NCI-H2107 treated with DMSO at 0.1 percent for 48 hours (cell line): ENCODE results near the gene GCN1.
"Not testable (repeated sequence)": the region's sequence is repeated elsewhere in the genome, so short reads cannot be mapped to it uniquely, and the experiment has no call there.

ENCODE experiments used
- DNase-seq: peaks from one replicate; lab custom pipeline; 2025; ENCODE audit not compliant: unreplicated experiment; lab: John Stamatoyannopoulos, UW

Gene GCN1, protein sequence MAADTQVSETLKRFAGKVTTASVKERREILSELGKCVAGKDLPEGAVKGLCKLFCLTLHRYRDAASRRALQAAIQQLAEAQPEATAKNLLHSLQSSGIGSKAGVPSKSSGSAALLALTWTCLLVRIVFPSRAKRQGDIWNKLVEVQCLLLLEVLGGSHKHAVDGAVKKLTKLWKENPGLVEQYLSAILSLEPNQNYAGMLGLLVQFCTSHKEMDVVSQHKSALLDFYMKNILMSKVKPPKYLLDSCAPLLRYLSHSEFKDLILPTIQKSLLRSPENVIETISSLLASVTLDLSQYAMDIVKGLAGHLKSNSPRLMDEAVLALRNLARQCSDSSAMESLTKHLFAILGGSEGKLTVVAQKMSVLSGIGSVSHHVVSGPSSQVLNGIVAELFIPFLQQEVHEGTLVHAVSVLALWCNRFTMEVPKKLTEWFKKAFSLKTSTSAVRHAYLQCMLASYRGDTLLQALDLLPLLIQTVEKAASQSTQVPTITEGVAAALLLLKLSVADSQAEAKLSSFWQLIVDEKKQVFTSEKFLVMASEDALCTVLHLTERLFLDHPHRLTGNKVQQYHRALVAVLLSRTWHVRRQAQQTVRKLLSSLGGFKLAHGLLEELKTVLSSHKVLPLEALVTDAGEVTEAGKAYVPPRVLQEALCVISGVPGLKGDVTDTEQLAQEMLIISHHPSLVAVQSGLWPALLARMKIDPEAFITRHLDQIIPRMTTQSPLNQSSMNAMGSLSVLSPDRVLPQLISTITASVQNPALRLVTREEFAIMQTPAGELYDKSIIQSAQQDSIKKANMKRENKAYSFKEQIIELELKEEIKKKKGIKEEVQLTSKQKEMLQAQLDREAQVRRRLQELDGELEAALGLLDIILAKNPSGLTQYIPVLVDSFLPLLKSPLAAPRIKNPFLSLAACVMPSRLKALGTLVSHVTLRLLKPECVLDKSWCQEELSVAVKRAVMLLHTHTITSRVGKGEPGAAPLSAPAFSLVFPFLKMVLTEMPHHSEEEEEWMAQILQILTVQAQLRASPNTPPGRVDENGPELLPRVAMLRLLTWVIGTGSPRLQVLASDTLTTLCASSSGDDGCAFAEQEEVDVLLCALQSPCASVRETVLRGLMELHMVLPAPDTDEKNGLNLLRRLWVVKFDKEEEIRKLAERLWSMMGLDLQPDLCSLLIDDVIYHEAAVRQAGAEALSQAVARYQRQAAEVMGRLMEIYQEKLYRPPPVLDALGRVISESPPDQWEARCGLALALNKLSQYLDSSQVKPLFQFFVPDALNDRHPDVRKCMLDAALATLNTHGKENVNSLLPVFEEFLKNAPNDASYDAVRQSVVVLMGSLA (N-terminal part only)

DNA sequence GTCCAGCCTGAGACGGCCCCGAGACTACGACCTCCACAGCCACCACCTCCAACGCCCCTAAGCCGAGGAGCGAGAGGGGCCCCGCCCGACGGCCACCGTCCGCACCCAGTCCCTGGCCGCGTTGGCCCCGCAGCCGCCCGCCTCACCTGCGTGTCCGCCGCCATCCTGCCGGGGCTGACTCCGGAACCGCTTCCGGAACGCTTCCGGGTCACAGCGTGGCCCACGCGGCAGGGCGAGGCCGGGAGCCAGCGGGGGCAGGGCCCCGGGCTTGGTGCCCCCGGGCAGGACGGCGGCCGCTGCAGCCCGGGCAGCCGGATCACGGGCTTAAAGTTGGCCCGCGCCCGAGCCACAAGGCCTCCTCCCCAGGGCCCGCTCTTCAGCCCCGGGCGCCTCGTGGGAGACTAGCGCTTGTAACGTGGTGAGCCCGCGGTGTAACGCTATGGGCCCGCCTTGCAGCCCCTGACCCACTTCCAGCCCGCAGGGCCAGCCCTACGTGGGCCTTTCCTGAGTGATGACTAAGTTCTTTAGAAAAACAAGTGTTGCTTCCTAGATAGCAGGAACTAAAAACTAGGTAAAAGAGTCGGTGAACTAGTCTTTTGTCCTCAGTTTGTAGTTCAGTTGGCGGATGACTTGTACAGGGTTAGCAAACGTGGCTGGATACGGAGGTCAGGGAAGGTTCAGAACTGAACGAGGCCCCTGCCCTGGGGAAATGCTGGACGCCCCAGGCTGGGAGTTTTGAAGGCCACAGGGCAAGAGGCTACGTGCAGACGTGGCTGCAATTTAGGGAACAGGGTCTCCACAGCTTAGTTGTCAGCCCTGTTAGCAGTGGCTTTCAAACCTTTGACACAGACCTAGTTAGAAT, at the start of gene GCN1:
TSS of gene GCN1 (minus strand) at position 182 of the 862 bp plus-strand sequence. CDS start at position 164, 18 bp downstream.
- peak; percentile 25 for DNase-seq

- no peak for DNase-seq
Observed at GRCh38 chr12:120242971-120243699, 48.6 kb upstream of the GCN1 start.

DNA sequence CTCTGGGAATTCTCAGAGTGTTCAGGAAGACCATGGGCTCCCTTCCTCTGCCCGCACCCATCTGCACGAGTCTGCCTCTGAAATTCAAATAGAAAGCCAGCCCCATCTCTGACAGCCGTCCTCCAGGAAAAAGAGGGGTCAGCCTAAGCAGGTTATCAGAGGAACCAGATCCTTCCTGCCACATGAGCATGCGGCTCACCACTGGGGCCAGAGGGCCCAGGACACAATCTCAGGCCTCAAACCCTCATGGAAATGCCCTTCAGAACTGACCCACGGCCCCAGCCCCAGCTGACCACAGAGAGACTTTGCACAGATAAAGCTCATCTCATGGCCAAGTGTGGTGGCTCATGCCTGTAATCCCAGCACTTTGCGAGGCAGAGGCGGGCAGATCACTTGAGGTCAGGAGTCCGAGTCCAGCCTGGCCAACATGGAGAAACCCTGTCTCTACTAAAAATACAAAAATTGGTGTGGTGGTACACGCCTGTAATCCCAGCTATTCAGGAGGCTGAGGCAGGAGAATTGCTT, 47.8 kb upstream of the GCN1 start:
- DNase-seq: no peak

GRCh38 chr12:120241561-120242274, 47.2 kb upstream of the GCN1 start:
- DNase-seq: no peak

- no peak for DNase-seq
Observed at GRCh38 chr12:120240495-120240833, 45.9 kb upstream of the GCN1 start.

DNA sequence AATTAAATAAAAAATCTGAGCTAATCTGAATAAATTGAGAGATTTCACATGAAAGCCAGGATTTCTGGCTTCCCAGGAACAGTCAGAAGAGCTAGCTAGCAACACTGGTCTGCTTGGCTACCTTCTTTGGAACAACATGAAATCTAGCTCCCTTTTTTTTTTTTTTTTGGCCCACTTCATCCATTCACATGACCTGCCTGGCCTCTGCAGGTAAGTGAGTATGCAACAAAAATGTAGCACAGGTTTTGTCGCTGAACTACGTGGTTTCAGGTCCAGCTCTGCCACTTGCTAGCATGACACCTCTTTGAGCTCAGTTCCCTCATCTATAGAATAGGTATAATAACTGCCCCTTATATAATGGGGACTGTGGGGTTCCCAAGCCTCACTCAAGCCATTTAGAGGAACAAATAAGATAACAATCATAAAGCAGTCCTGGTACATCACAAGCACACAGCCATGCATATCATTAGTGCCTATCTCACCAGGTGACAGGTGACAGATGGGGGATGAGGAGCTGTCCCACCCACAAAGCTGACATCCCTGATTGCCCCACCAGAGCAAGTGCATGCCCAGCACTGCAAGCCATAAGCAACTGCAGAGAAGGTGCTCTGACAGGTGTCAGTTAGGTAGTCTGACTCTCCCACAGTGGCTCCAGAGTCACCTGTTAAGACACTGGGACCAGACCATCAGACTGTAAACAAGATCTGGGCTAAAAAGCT, 45.4 kb upstream of the GCN1 start:
- DNase-seq: no peak

DNA sequence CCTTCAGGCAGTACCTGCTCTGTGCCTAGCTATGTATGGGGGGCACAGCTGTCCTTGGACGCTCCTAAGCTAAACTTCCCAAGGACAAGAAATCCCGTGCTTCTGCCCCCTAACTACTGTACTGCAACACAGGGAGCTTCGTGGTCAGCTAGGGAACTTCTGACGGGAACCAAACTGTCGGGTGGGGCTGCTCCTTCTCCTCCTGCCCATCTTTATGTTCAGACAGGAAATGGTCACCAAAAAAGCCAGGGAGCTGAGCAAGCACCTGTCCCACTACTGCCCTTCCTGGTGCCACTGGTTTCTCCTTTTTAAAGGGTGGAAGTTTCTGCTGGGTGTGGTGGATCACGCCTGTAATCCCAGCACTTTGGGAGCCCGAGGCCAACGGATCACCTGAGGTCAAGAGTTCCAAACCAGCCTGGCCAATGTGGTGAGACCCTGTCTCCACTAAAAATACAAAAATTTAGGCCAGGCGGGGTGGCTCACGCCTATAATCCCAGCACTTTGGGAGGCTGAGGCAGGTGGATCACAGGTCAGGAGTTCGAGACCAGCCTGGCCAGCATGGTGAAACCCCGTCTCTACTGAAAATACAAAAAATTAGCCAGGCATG, 44.4 kb upstream of the GCN1 start:
- no peak for DNase-seq

GRCh38 chr12:120238217-120238616, 43.7 kb upstream of the GCN1 start:
- DNase-seq: no peak

DNA sequence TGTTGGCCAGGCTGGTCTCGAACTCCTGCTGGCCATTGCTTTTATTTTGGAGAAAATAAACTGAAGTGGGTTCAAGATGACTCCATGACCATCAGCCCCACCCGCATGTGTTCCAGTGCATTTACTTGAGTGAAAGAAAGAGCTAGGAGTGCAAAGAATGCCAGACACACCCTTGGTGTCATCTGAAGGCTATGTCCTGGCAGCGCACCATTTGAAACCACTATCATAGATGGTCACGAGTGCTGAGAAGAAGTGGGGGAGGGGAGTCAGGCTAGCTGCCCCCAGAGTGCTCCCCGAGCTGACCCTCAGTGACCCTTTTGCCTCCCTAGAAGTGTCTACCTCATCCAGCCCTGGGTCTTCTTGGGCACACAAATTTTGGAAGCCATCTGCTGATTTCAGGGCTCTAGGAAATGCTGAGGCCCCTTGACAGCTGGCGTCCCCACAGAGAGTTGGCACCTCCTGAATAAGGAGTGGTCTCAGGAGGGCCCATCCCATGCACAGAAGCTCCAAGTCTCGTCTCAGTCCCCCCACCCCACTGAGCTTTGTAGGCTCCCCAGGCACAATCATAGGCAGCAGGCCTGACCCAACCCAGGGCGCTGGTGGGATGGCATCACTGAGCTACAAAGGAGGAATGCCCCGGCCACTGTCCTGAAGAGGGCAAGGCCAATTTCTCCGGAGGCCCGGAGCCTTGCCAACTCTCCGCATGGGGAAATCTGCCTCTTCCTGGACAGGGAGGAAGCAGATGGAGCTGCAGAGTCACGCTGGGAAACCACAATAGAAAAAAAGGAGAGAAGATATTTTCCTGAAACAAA, 43.1 kb upstream of the GCN1 start:
- DNase-seq: no peak

DNA sequence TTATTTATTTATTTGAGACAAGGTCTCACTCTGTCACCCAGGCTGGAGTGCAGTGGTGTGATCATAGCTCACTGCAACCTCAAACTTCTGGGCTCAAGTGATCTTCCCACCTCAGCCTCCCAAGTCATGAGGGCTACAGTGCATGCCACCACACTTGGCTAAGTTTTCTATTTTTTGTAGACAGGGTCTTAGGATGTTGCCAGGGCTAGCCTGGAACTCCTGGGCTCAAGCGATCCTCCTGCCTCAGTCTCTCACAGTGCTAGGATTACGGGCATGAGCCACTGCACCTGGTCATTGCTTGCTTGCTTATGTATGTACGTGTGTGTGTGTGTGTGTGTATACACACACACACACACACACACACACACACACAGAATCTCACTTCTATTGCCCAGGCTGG, 42.3 kb upstream of the GCN1 start:
- DNase-seq: not testable (repeated sequence)

DNA sequence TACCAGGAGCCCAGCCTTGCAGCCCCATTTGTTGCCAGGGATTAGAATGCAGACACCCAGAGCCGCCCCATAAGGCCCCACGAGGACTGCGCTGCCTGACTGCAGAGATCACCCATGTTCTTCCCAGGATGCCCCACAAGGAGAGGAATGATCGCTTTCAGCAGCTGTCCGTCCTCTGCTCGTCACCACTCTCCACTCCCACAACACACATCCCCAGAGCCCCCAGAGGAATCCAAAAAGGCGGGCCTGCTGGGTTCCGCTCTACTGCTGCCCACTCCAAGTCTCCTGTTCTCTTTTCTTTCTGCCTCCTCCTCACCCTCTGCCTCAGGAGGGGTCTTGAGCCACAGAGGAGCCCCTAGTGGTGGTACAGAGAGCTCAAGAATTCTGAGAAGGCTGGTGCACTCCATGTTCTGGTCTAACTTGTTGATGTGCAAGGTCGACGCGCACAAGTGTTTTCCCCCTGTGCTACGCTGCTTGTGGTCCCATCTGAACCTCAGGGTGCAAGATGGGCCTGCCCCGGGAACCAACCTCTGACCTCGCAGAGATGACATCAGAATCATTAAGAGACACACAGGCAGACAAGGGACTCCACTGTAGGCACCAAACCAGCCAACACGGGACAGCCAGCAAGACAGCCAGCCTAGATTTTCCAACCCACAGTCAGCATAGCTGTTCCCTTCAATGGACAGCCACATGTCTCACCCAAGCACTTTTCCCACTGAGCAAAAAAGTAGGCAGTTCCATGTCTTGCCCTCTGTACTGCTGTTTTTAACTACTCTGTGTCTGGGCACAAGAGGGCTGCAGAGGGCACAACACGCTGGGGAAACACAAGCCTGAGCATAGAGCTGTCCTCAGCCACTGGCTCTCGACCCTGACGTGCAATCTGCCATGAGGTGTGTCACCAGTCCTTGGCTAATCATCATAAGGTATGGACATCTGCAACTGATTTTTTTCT, 41.1 kb upstream of the GCN1 start:
- no peak for DNase-seq

DNA sequence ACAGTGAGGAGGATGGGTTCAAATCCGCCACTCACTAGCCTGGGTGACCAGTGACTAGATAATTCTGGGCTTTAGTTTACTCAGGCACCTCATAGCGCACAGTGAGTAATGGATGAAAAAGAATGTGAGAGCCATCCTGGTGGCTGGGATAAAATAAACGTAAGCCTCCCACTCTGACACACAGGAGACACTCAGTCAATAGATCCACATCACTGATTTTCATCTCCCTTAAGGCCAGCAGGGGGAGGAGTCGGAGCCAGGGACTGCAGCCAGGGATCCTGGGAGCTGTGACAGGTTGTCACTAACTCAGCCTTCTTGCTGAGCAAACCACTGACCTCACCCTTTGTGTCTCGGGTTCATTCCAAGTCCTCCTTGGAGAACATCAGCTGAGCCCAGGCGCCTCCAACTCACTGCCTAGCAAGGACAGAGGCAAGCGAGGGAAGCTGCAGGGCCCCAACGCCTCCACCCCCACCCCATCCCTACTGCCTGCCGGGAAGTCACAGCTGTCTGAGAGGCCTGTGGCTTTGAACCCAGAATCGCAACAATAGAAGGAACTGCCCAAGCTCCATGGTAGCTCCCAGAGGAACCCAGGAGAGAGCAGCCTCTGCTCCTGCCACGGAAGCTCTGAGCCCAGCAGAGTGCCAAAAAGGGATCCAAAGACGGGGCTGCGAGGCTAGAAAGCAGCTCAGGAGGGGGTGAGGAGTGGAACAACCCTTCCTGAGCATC, 40.3 kb upstream of the GCN1 start:
- DNase-seq: peak; percentile 90

DNA sequence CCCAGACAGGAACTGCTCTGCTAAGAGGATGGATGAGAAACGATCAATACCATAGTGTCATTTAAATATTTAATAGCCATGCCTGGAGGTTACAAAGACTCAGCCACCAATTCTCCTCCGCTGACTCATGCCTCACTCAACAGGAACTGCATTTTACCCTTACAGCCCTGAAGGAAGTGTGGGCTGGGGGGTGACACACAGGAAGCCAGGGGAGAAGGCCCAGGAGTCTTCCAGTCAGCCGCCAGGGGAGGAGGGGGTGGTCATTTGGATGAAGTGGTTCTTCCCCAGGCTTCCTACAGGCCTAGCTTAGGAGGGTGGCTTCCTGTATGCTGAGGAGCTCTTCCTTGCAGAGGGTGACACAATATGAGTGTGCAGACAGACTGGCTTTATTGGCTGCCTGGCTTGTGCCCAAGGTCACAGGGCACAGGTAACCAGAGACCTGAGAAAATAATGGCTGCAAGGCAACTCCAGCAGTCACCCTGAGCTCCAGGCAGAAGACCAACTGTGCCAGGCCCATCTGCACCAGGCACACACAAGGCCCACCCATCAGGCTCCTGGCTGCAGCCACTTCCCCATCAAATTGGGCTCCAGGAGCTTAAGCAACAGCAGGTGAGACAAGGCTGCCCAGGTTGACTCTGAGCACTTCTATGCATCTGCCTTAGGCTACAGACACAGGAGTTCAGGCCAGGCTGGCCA, 36.9 kb upstream of the GCN1 start:
- DNase-seq: no peak

- no peak for DNase-seq
Observed at GRCh38 chr12:120230974-120231315, 36.4 kb upstream of the GCN1 start.
